Epithelial cell of proximal tubule (primary cell): Measurements from ENCODE around the gene HOXD13. TPM values are rescaled to one million over a fixed set of nuclear protein-coding genes. Genes with fewer than 3 reads are reported as not detected.

ENCODE experiments used
- DNase-seq: peaks from one replicate; pipeline ENCODE4 v3.0.0-alpha.2; 2011; ENCODE audit warnings: low read depth
- H3K4me3 ChIP-seq: 2 replicates; pipeline ENCODE4 v1.5.1; 2011; ENCODE audit warnings: low read depth, mild to moderate bottlenecking, low read length
- total RNA-seq: library from RNA; depleted of rRNA; stranded (reverse); fragments of >200 nt; gene quantifications from 2 replicates; pipeline ENCODE4 v1.2.3, GENCODE V29; 2015
- TF ChIP-seq, protein P1 (sequence below): conservative IDR thresholded peaks from 2 replicates; pipeline ENCODE4 v1.5.1; 2012; ENCODE audit warnings: low read depth, mild to moderate bottlenecking, low read length

The HOXD13 gene
- total RNA-seq, 1 donor from 2014 or later, result not detected

DNA sequence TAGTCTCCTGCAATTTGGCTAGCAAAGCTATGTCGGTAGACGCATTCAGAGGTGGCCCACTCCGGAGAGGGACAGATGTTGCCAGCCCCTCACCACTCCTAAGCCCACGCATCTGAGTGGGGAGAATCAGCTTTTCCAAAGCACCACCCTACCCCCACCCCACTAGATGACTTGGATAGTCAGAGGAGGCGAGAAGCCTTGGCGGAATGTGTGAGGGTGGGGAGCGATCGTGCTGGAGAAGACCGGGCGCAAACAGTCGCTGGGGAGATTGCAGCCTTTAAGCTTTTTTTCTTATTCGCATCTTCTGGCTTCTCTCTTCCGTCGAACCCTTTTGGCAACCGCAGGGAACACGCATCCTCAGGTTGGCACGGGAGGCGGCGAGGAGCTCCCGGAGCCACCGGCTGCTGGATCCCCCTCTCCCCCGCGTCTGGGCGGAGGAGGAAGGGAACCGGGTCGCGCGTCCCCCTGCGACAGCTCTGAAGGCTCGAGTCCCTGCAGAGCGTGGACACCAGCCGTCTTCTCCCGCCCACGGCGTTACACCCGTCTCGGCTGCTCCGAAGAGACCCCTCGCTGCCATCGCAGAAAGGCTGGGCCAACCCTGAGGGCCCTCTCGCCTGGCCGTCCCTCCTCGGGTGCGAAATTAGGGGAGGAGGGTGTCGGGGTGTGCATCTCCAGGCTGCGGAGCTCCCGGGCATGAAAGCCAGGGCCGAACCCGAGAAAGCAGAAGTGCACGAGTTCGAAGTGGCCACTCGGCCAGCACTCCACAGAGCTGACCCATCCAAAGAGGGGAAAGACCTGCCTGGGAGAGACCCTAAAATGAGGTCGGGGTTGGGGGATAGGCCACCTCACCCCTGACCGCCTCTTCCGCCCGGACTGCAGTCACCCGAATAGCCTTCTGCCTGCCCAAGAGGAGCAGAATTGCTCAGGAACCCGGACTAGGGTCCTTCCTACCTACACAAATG lies 20.9 kb upstream of the HOXD13 start:
- TF ChIP-seq, protein P1, sequence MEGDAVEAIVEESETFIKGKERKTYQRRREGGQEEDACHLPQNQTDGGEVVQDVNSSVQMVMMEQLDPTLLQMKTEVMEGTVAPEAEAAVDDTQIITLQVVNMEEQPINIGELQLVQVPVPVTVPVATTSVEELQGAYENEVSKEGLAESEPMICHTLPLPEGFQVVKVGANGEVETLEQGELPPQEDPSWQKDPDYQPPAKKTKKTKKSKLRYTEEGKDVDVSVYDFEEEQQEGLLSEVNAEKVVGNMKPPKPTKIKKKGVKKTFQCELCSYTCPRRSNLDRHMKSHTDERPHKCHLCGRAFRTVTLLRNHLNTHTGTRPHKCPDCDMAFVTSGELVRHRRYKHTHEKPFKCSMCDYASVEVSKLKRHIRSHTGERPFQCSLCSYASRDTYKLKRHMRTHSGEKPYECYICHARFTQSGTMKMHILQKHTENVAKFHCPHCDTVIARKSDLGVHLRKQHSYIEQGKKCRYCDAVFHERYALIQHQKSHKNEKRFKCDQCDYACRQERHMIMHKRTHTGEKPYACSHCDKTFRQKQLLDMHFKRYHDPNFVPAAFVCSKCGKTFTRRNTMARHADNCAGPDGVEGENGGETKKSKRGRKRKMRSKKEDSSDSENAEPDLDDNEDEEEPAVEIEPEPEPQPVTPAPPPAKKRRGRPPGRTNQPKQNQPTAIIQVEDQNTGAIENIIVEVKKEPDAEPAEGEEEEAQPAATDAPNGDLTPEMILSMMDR, result no peak
- H3K4me3 ChIP-seq, result no peak overlapping the region
- DNase-seq, result no peak

- TF ChIP-seq, protein P1, result no peak
- no peak overlapping the region for H3K4me3 ChIP-seq
Measured at GRCh38 chr2:176072292-176072669, 20.2 kb upstream of the HOXD13 start.

DNA sequence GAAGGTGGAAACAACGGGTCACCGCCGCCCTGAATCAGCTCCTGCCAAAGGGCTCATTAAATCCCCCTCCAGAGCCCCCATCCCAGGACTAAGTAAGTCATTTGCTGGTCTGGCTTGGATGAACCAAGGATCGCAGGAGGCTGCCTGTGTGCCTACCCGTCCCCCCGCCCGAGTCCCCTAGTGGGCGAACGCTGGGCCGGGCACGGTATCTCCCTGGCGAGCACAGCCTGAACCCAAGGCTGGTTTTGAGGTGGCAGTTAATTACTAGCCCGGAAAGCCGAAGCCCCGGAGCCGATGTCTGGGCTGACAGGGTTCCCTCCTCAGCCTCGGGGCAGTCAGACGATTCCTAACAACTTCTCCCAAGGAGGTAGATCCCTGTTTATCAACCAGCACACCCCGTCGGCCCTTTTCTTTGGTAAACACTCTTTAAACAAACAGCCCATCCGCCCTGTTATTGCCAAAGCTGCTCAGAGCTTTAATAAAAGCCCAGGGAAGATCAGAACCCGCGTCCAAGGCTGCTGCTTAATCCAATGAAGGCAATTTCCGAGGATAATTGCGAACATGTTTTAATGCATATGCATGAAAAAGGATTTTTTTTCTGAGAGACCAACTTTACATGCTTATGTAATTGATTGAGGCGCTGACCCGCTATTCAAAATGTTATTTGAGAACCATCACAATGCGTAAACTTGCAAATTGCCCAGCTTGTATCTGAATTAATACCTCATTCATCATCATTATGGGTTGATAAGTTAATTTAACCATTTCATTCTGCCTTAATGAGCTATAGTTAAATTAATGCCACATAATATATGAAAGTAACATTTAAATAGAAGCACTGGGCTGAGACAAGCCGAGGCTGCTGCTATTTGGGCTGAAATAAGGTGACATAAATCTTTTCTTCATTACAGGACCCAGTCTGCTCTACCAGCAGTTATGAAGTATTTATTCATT lies 19.3 kb upstream of the HOXD13 start:
- no peak overlapping the region for H3K4me3 ChIP-seq
- no peak for DNase-seq
- TF ChIP-seq, protein P1, result no peak

More at GRCh38 chr2:176072292-176072669, 20.2 kb upstream of the HOXD13 start:
- DNase-seq, result no peak

DNA sequence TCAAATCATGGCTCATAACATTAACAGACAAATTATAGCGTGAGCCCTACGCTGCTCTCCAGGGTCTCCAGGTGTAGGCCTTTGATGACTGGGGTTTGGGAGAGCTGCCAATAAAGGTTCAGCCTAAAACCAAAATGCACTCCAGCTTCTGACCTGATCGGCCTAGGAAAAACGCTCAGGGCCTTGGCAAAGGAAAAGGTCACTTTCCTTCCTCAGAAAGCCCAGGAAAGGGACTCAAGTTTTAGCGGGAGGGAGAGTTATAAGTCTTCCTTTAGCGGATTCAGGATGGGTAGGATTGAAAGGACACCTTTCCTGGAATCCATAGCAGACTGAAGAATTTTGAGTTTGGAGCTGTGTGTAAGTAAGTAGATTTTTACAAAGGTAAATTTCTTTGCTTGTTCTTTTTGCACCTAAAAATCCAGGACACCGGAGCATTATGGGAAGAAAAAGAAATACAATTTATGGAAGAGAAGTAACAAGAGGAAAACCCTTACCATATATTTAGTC lies 17.5 kb upstream of the HOXD13 start:
- no peak for DNase-seq
- H3K4me3 ChIP-seq, result no peak overlapping the region
- TF ChIP-seq, protein P1, result no peak

GRCh38 chr2:176075481-176075880 lies 17.0 kb upstream of the HOXD13 start:
- no peak for DNase-seq
- no peak overlapping the region for H3K4me3 ChIP-seq
- TF ChIP-seq, protein P1, result no peak

DNA sequence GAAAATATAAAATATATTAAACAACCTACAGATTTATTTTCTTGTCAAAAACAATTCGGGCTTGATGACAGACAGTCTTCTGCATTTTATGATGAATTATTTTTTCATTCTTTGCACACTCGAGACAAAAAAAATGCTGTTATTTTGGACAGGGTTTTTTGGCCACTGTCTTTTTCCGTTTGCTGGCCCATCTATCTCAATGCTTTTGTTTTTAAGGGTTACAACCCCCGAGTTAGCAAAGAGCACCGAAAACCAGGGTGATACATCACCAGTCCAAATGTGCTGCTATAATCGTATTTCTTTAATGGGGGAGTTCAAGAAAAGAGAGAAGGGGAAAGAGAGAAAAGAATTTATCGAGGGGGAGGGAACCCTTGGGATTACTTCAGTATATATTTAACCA lies 16.5 kb upstream of the HOXD13 start:
- TF ChIP-seq, protein P1, result no peak
- H3K4me3 ChIP-seq, result no peak overlapping the region
- no peak for DNase-seq
